MCF 10A (cell line): ENCODE data around the gene ERMP1. TPM values are rescaled to one million over a fixed set of nuclear protein-coding genes. Genes with fewer than 3 reads are reported as not detected.

Source experiments
- BruUV-seq: library from RNA; stranded (reverse); fragments of 400-500 nt; replicated peaks from 2 replicates; lab custom pipeline; 2021; lab: Mats Ljungman, UMichigan
- CTCF ChIA-PET: fragments of 300-600 bp; sonication (Branson Sonifier 250); formaldehyde crosslinking; extraction: SDS; loops from one replicate; lab custom pipeline; 2021; ENCODE audit warnings: antibody characterized with exemption, inconsistent platforms; lab: Yijun Ruan, JAX
- POLR2A ChIA-PET: fragments of 300-600, 350-650 bp; sonication (Branson Sonifier 250); formaldehyde crosslinking; extraction: SDS; loops from one replicate; lab custom pipeline; 2020; ENCODE audit warnings: antibody characterized with exemption, inconsistent platforms; lab: Yijun Ruan, JAX
- DNase-seq: peaks from one replicate; pipeline ENCODE4 v3.0.0-alpha.2; 2018; ENCODE audit not compliant: unreplicated experiment
- H3K27ac Mint-ChIP-seq: one replicate; pipeline ENCODE4 v1.8.0; 2022; ENCODE audit warnings: mild to moderate bottlenecking, low read depth, mixed read lengths; ENCODE audit not compliant: unreplicated experiment
- H3K27me3 Mint-ChIP-seq: one replicate; pipeline ENCODE4 v1.8.0; 2022; ENCODE audit warnings: mixed read lengths; ENCODE audit not compliant: insufficient read depth, unreplicated experiment
- H3K36me3 Mint-ChIP-seq: one replicate; pipeline ENCODE4 v1.8.0; 2022; ENCODE audit warnings: mild to moderate bottlenecking, moderate library complexity, mixed read lengths; ENCODE audit not compliant: insufficient read depth, unreplicated experiment
- H3K4me1 Mint-ChIP-seq: one replicate; pipeline ENCODE4 v1.8.0; 2022; ENCODE audit warnings: mixed read lengths; ENCODE audit not compliant: insufficient read depth, unreplicated experiment
- H3K4me3 Mint-ChIP-seq: one replicate; pipeline ENCODE4 v1.8.0; 2022; ENCODE audit warnings: mild to moderate bottlenecking, moderate library complexity, mixed read lengths; ENCODE audit not compliant: unreplicated experiment
- H3K9me3 Mint-ChIP-seq: one replicate; pipeline ENCODE4 v1.8.0; 2022; ENCODE audit warnings: mixed read lengths; ENCODE audit not compliant: unreplicated experiment
- intact Hi-C: fragments of 100-400 bp; cut with micrococcal nuclease; formaldehyde crosslinking; loops from 2 replicates; pipeline ENCODE4 v1.14.1; 2022
- total RNA-seq: library from RNA; stranded (reverse); gene quantifications from 2 replicates; pipeline ENCODE4 v1.2.3, GENCODE V29; 2022
- TF ChIP-seq, protein P1 (sequence below): fragments of 200-600 bp; IDR thresholded peaks from one replicate; pipeline ENCODE4 v1.8.0; 2022; ENCODE audit warnings: antibody characterized with exemption, mild to moderate bottlenecking; ENCODE audit not compliant: unreplicated experiment

The ERMP1 gene
- total RNA-seq, 1 experiment from 2014 or later = 17.2 TPM

DNA sequence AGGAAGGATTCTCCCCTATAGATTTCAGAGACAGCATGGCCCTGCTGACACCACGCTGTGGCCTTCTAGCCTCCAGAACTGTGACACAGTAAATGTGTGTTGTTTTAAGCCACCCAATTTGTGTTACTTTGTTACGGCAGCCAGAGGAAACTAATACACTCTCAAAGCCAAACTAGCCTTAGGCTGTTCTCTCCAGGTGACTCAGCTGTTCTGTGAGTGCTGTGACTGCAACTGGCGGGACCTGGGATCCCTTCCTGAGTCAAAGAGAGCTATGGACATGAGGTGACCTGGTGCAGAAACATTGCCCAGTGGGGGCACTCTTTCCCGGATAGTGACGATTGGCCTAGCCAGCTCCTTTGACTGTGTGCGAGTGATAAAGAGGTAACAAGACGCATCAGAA lies 43.8 kb upstream of the ERMP1 start:
- CTCF ChIA-PET = interaction anchor here (0.8 kb wide), 1 partner anchor 9 kb away, joined by 3 read pairs; no protein-coding TSS in a partner anchor
- H3K27me3 Mint-ChIP-seq = no peaks in the 10 kb centered on the region
- H3K27ac Mint-ChIP-seq = no peak overlapping the region
- no peak overlapping the region for H3K4me3 Mint-ChIP-seq
- H3K4me1 Mint-ChIP-seq = peaks cover 5% of the 10 kb centered on the region
- no peaks in the 10 kb centered on the region for H3K36me3 Mint-ChIP-seq
- POLR2A ChIA-PET = no interaction called here
- TF ChIP-seq, protein P1, sequence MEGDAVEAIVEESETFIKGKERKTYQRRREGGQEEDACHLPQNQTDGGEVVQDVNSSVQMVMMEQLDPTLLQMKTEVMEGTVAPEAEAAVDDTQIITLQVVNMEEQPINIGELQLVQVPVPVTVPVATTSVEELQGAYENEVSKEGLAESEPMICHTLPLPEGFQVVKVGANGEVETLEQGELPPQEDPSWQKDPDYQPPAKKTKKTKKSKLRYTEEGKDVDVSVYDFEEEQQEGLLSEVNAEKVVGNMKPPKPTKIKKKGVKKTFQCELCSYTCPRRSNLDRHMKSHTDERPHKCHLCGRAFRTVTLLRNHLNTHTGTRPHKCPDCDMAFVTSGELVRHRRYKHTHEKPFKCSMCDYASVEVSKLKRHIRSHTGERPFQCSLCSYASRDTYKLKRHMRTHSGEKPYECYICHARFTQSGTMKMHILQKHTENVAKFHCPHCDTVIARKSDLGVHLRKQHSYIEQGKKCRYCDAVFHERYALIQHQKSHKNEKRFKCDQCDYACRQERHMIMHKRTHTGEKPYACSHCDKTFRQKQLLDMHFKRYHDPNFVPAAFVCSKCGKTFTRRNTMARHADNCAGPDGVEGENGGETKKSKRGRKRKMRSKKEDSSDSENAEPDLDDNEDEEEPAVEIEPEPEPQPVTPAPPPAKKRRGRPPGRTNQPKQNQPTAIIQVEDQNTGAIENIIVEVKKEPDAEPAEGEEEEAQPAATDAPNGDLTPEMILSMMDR = no peak
- DNase-seq = peak; percentile 18
- BruUV-seq = no TSS peak
- peaks cover 8% of the 10 kb centered on the region for H3K9me3 Mint-ChIP-seq
- intact Hi-C loops = loop anchor here (5.0 kb wide), 1 partner anchor 44 kb away; the partner anchor contains the start of gene ERMP1

DNA sequence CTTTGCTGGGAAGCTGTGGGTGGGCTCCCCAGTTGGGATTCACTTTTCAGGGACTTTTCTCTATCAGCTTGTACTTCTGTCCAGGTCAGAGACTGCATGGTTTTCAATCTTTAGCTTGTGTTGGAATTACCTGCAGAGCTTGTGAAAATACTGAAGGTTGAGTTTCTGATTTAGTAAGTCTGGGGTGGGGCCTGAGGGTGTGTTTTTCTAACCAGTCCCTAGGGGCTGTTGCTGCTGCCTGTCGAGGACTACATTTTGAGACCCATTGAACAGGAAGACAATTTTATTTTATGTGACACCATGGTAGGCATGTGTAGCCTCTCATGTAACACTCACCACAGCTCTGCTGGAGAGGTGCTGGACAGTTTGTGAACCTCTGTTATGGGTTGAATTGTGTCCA lies 43.1 kb upstream of the ERMP1 start:
- H3K4me1 Mint-ChIP-seq = peaks cover 5% of the 10 kb centered on the region
- no peaks in the 10 kb centered on the region for H3K36me3 Mint-ChIP-seq
- BruUV-seq = no TSS peak
- H3K27ac Mint-ChIP-seq = no peak overlapping the region
- peaks cover 8% of the 10 kb centered on the region for H3K9me3 Mint-ChIP-seq
- intact Hi-C loops = loop anchor here (5.0 kb wide), 1 partner anchor 44 kb away; the partner anchor contains the start of gene ERMP1
- ChIA-PET POLR2A (no interaction called here), CTCF (interaction anchor here (0.5 to 7.9 kb wide), 2 partner anchors 11 to 37 kb away, joined by 3 to 43 read pairs; no protein-coding TSS in a partner anchor)
- no peaks in the 10 kb centered on the region for H3K27me3 Mint-ChIP-seq
- H3K4me3 Mint-ChIP-seq = no peak overlapping the region
- TF ChIP-seq, protein P1 = no peak
- DNase-seq = no peak

DNA sequence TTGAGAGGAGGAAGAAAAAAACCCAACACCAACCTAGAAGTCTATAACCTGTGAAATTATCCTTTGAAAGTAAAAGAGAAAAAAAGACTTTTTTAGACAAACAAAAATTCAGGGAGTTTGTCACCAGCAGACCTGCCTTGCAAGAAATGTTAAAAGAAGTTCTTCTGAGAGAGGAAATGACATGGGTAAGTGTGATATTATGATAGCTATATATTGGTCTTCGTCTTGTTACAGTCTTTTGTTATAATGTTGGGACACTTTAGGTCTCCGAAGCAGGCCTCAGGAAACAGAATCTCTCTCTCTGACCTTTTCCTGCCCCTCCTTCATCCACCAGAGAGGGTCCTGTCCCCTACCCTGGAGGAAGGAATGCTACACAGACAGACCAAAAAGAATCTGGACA lies 41.1 kb upstream of the ERMP1 start:
- ChIA-PET POLR2A (interaction anchor here (0.6 kb wide), 1 partner anchor 88 kb away, joined by 3 read pairs; no protein-coding TSS in a partner anchor), CTCF (interaction anchor here (0.6 to 7.9 kb wide), 3 partner anchors 13 to 76 kb away, joined by 3 to 43 read pairs (median 4); no protein-coding TSS in a partner anchor)
- DNase-seq = no peak
- Mint-ChIP-seq H3K27ac (no peak overlapping the region), H3K4me1 (peaks cover 17% of the 10 kb centered on the region), H3K27me3 (no peaks in the 10 kb centered on the region), H3K4me3 (no peak overlapping the region), H3K36me3 (no peaks in the 10 kb centered on the region), H3K9me3 (peaks cover 8% of the 10 kb centered on the region)
- intact Hi-C loops = no loop called here
- TF ChIP-seq, protein P1 = no peak
- no TSS peak for BruUV-seq

DNA sequence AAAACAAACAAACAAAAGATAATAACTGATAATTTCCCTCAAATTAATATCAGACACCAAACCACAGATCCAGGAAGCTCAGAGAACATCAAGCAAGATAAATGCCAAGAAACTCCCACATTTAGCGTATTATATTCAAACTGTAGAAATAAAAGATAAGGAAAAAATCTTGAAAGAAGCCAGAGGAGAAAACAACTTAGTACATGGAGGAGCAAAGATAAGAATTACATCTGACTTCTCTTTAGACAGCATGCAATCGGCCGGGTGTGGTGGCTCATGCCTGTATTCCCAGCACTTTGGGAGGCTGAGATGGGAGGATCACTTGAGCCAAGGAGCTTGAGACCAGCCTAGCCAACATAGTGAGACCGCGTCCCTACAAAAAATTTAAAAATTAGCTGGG lies 40.5 kb upstream of the ERMP1 start:
- BruUV-seq = no TSS peak
- ChIA-PET POLR2A (interaction anchor here (1.0 kb wide), 1 partner anchor 39 kb away, joined by 3 read pairs; no protein-coding TSS in a partner anchor), CTCF (interaction anchor here (0.6 to 7.9 kb wide), 4 partner anchors 13 to 142 kb away, joined by 3 to 43 read pairs (median 4); partner anchors contain the start of gene RANBP6)
- DNase-seq = no peak
- H3K4me1 Mint-ChIP-seq = peaks cover 17% of the 10 kb centered on the region
- no peaks in the 10 kb centered on the region for H3K36me3 Mint-ChIP-seq
- intact Hi-C loops = no loop called here
- no peaks in the 10 kb centered on the region for H3K27me3 Mint-ChIP-seq
- H3K9me3 Mint-ChIP-seq = peaks cover 8% of the 10 kb centered on the region
- TF ChIP-seq, protein P1 = no peak
- no peak overlapping the region for H3K27ac Mint-ChIP-seq
- H3K4me3 Mint-ChIP-seq = no peak overlapping the region
